GM18873 (cell line): ENCODE measurements around the gene TDRD12.
"Not testable (repeated sequence)": the region's sequence is repeated elsewhere in the genome, so short reads cannot be mapped to it uniquely, and the experiment has no call there.

Experiments used
- ATAC-seq: cut with Tn5 transposase; IDR thresholded peaks from one replicate; pipeline ENCODE4 v1.9.1; 2021; ENCODE audit warnings: mild to moderate bottlenecking, moderate library complexity, moderate number of reproducible peaks; ENCODE audit not compliant: unreplicated experiment, low FRiP score

Gene TDRD12

GRCh38 chr19:32744555-32745325 lies 25.2 kb downstream of the TDRD12 start:
- no peak for ATAC-seq

GRCh38 chr19:32745594-32746251 lies 26.2 kb downstream of the TDRD12 start:
- not testable (repeated sequence) for ATAC-seq

- not testable (repeated sequence) for ATAC-seq
These were observed 27.1 kb downstream of the TDRD12 start for GRCh38 chr19:32746631-32747196.

- no peak for ATAC-seq
These were observed 28.9 kb downstream of the TDRD12 start for GRCh38 chr19:32748497-32748896.

GRCh38 chr19:32748948-32749347 lies 29.4 kb downstream of the TDRD12 start:
- ATAC-seq: no peak

GRCh38 chr19:32749361-32749760 lies 29.8 kb downstream of the TDRD12 start:
- no peak for ATAC-seq

- ATAC-seq: no peak
These were observed 31.0 kb downstream of the TDRD12 start for GRCh38 chr19:32750441-32751055.

- ATAC-seq: no peak
These were observed 31.5 kb downstream of the TDRD12 start for GRCh38 chr19:32751066-32751465.

GRCh38 chr19:32757189-32757588 lies 37.6 kb downstream of the TDRD12 start:
- no peak for ATAC-seq

- not testable (repeated sequence) for ATAC-seq
These were observed 45.8 kb downstream of the TDRD12 start for GRCh38 chr19:32765365-32765764.

GRCh38 chr19:32767951-32768679 lies 48.5 kb downstream of the TDRD12 start:
- no peak for ATAC-seq

- no peak for ATAC-seq
These were observed 52.0 kb downstream of the TDRD12 start for GRCh38 chr19:32771596-32771995.

GRCh38 chr19:32773126-32773525 lies 53.6 kb downstream of the TDRD12 start:
- ATAC-seq: no peak

GRCh38 chr19:32779082-32779481 lies 59.5 kb downstream of the TDRD12 start:
- no peak for ATAC-seq

- no peak for ATAC-seq
These were observed 61.7 kb downstream of the TDRD12 start for GRCh38 chr19:32781280-32781679.

GRCh38 chr19:32782089-32782488 lies 62.5 kb downstream of the TDRD12 start:
- ATAC-seq: not testable (repeated sequence)

GRCh38 chr19:32787161-32787813 lies 67.7 kb downstream of the TDRD12 start:
- ATAC-seq: not testable (repeated sequence)

- ATAC-seq: not testable (repeated sequence)
These were observed 68.3 kb downstream of the TDRD12 start for GRCh38 chr19:32787895-32788294.

- ATAC-seq: no peak
These were observed 69.9 kb downstream of the TDRD12 start for GRCh38 chr19:32789429-32789828.

GRCh38 chr19:32798201-32798600 lies 78.6 kb downstream of the TDRD12 start:
- ATAC-seq: no peak
